ENCODE results near the gene BRWD1.

Gene BRWD1

DNA sequence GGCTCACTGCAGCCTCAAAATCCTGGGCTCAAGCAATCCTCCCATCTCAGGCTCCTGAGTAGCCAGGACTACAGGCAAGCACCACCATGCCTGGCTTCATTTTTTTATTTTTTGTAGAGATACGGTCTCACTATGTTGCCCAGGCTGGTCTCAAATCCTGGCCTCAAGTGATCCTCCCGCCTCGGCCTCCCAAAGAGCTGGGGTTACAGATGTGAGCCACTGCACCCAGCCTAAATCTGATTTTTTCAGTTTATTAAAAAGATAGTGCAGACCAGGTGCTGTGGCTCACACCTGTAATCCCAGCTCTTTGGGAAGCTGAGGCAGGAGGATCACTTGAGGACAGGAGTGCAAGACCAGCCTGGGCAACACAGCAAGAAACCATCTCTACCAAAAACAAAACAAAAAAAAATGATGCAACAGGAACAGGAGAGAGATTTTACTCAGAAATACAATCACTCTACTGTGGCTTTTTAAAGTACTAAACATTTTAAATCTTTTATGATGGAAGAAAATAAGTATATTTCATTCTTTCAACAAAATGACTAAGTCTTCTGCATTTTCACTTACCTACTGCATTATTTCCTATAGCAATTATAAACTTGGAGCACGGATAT is 132.1 kb downstream of the BRWD1 start:
- H3K36me3 ChIP-seq (ENCODE audit: control insufficient read depth, insufficient read depth, low read length, severe bottlenecking) = peaks cover 39% of the 10 kb centered on the region
- peak overlapping the region; percentile 95 for H3K4me3 ChIP-seq (ENCODE audit: low read length)
- peak; percentile 15 for DNase-seq (ENCODE audit: low read depth)
- peak overlapping the region; percentile 96 for H3K9ac ChIP-seq (ENCODE audit: low read length)
- H3K27me3 ChIP-seq (replicated peaks; ENCODE audit: control insufficient read depth, insufficient read depth, low read length) = no peaks in the 10 kb centered on the region
- no peaks in the 10 kb centered on the region for H3K9me3 ChIP-seq (ENCODE audit: control insufficient read depth, low read length)
- peaks cover 23% of the 10 kb centered on the region for H3K4me1 ChIP-seq (ENCODE audit: control insufficient read depth, insufficient read depth, low read length)

DNA sequence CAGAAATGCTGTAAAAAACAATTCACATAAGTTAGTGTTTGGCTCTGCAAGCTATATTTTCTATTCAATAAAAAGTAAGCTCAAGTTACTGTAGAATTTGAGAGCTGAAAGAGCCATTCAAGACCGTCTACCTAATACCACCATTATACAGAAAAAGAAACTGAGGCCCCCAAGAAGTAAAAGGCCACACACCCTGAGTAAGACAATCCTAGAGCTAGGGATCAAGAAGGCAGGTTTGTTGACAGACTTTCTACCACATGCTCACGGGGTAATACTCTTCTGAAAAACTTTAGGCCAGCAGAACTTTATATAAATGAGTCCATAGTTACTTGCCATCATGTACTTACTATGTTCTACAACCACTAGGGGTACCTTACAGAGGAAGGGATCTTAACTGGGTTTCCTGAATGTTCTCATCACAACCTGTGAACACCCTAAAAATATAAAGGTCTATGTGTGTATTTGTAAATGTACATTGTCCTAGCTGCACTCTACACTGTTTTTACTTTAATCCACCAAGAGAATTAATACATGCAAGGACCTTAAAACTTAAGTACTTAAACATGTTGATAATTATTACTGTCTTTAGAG is 132.9 kb downstream of the BRWD1 start:
- peaks cover 47% of the 10 kb centered on the region for H3K36me3 ChIP-seq (ENCODE audit: control insufficient read depth, insufficient read depth, low read length, severe bottlenecking)
- no peak for DNase-seq (ENCODE audit: low read depth)
- H3K9ac ChIP-seq (ENCODE audit: low read length) = no peak overlapping the region
- peaks cover 21% of the 10 kb centered on the region for H3K4me1 ChIP-seq (ENCODE audit: control insufficient read depth, insufficient read depth, low read length)
- H3K4me3 ChIP-seq (ENCODE audit: low read length) = no peak overlapping the region
- no peaks in the 10 kb centered on the region for H3K27me3 ChIP-seq (replicated peaks; ENCODE audit: control insufficient read depth, insufficient read depth, low read length)
- no peaks in the 10 kb centered on the region for H3K9me3 ChIP-seq (ENCODE audit: control insufficient read depth, low read length)

DNA sequence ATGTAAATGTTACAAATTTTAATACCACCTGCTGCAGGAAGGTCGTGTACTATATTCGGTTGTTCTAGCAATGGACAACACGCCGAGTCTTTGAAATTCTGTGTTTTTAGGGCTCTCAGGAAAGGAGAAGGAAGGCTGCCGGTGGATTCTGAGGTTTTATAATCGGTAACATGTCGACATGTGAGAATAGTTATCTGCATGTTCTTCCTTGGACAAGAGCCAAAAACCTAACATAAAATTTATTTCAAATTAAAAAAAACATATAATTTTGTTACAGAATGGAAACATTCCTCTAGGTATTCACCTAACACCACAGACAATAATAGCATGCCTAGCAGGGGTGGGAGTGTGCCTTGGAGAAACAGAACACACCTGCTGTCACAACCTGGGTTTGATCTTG is 135.0 kb downstream of the BRWD1 start:
- no peak overlapping the region for H3K9ac ChIP-seq (ENCODE audit: low read length)
- no peaks in the 10 kb centered on the region for H3K9me3 ChIP-seq (ENCODE audit: control insufficient read depth, low read length)
- H3K27me3 ChIP-seq (replicated peaks; ENCODE audit: control insufficient read depth, insufficient read depth, low read length) = no peaks in the 10 kb centered on the region
- peaks cover 15% of the 10 kb centered on the region for H3K4me1 ChIP-seq (ENCODE audit: control insufficient read depth, insufficient read depth, low read length)
- no peak overlapping the region for H3K4me3 ChIP-seq (ENCODE audit: low read length)
- peaks cover 62% of the 10 kb centered on the region for H3K36me3 ChIP-seq (ENCODE audit: control insufficient read depth, insufficient read depth, low read length, severe bottlenecking)
- no peak for DNase-seq (ENCODE audit: low read depth)

DNA sequence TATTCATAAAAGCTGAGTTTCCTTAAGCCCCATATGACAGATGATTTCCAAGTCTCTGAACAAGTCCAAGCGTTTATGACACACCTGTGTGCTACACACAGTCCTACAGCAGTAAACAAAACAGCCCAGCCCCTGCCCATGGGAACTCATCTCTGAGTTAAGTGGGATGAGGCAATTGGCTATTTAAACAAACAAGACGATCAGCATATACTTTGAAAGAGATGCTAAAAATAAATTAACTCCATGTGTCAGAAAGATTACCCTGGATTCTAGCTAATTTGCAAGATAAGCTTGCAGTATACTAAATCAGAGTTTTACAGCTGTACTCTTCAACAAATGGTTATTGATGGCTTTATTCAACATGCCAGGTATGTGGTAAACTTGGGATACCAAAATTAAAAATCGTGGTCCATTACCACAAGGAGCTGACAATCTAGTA is 137.1 kb downstream of the BRWD1 start:
- DNase-seq (ENCODE audit: low read depth) = no peak
- H3K4me1 ChIP-seq (ENCODE audit: control insufficient read depth, insufficient read depth, low read length) = peaks cover 2% of the 10 kb centered on the region
- H3K9ac ChIP-seq (ENCODE audit: low read length) = no peak overlapping the region
- H3K27me3 ChIP-seq (replicated peaks; ENCODE audit: control insufficient read depth, insufficient read depth, low read length) = no peaks in the 10 kb centered on the region
- no peaks in the 10 kb centered on the region for H3K9me3 ChIP-seq (ENCODE audit: control insufficient read depth, low read length)
- peaks cover 77% of the 10 kb centered on the region for H3K36me3 ChIP-seq (ENCODE audit: control insufficient read depth, insufficient read depth, low read length, severe bottlenecking)
- no peak overlapping the region for H3K4me3 ChIP-seq (ENCODE audit: low read length)

DNA sequence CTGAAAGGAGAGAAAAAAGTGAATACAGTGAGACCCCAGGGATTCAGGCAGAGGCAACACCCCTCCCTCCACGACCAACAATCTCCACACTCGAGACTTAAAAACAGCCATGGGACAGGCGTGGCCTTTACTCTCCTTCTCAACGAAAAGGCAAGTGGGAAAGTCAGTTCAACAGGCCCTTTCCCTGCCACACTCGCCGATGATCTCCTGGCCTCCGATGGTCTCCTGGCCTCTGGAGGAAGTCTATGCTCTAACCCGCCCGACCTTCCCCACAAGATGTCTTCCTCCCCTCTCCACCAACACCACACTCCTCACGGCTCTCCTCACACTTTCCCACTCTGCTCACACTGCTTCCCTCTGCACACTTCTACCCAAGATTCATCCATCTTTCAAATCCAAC is 137.8 kb downstream of the BRWD1 start:
- H3K36me3 ChIP-seq (ENCODE audit: control insufficient read depth, insufficient read depth, low read length, severe bottlenecking) = peaks cover 82% of the 10 kb centered on the region
- DNase-seq (ENCODE audit: low read depth) = no peak
- H3K27me3 ChIP-seq (replicated peaks; ENCODE audit: control insufficient read depth, insufficient read depth, low read length) = no peaks in the 10 kb centered on the region
- no peak overlapping the region for H3K9ac ChIP-seq (ENCODE audit: low read length)
- no peaks in the 10 kb centered on the region for H3K4me1 ChIP-seq (ENCODE audit: control insufficient read depth, insufficient read depth, low read length)
- H3K4me3 ChIP-seq (ENCODE audit: low read length) = no peak overlapping the region
- no peaks in the 10 kb centered on the region for H3K9me3 ChIP-seq (ENCODE audit: control insufficient read depth, low read length)

DNA sequence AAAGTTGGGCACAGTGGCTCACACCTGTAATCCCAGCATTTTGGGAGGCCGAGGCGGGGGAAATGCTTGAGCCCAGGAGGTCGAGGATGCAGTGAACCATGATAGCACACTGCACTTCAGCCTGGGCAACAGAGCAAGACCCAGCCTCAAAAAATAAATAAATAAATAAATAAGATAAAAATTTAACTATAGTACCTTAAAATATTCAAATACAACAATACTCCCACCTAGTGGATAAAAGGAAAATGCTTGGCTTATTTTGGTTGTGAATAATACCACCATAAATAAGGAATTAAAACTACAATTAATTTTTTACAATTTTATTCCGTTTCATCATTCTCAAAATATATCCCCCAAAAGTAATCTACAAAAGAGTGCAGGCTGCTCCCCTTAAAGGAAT is 138.3 kb downstream of the BRWD1 start:
- Histone ChIP-seq H3K4me1 (ENCODE audit: control insufficient read depth, insufficient read depth, low read length) (no peaks in the 10 kb centered on the region), H3K9me3 (ENCODE audit: control insufficient read depth, low read length) (no peaks in the 10 kb centered on the region), H3K36me3 (ENCODE audit: control insufficient read depth, insufficient read depth, low read length, severe bottlenecking) (peaks cover 80% of the 10 kb centered on the region), H3K27me3 (replicated peaks; ENCODE audit: control insufficient read depth, insufficient read depth, low read length) (no peaks in the 10 kb centered on the region), H3K4me3 (ENCODE audit: low read length) (no peak overlapping the region), H3K9ac (ENCODE audit: low read length) (no peak overlapping the region)
- DNase-seq (ENCODE audit: low read depth) = peak; percentile 61

DNA sequence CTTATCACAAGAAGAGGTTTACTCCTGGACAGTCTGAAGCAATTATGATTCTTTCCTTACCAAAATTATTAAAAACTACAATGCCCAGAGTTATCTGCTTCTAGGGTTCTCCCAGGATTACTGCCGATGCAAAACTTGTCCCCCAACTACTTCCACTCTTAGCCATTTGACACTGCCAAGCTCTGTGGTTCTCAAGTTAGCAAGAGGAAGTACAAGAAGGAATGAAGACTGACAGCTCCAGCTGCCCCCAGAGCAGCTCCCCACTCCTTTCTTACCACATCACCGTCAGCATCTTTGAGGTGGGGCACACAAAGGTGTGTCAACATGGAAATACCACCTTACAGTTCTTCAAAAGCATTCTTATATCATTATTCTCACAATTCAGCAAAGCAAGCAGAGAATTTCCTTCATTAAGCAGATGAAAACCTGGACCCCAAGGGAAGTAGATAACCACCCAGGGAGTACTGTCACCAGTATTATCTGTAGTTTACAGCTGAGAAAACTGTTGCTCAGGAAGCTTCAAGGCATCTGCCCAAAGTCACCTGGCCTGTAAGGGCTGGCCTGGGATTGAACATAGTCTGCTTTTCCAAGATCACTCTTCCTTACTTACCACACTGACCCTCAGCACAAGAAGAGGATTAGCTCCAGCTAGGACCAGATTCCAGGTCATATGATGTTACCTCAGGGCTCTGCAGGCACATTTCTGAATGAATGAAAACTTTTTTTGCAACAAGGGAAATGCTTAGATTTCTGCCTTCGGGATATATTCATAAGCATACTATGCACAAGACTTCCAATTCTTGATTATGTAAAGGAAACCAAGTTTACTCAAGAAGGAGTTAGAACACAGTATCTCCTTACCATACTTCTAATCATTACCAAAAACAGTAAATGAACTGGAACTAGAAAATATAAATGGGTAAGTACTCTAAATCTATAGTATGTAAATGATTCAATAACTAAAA is 139.4 kb downstream of the BRWD1 start:
- H3K9ac ChIP-seq (ENCODE audit: low read length) = no peak overlapping the region
- no peak for DNase-seq (ENCODE audit: low read depth)
- H3K9me3 ChIP-seq (ENCODE audit: control insufficient read depth, low read length) = no peaks in the 10 kb centered on the region
- peaks cover 78% of the 10 kb centered on the region for H3K36me3 ChIP-seq (ENCODE audit: control insufficient read depth, insufficient read depth, low read length, severe bottlenecking)
- H3K27me3 ChIP-seq (replicated peaks; ENCODE audit: control insufficient read depth, insufficient read depth, low read length) = no peaks in the 10 kb centered on the region
- H3K4me1 ChIP-seq (ENCODE audit: control insufficient read depth, insufficient read depth, low read length) = no peaks in the 10 kb centered on the region
- no peak overlapping the region for H3K4me3 ChIP-seq (ENCODE audit: low read length)

DNA sequence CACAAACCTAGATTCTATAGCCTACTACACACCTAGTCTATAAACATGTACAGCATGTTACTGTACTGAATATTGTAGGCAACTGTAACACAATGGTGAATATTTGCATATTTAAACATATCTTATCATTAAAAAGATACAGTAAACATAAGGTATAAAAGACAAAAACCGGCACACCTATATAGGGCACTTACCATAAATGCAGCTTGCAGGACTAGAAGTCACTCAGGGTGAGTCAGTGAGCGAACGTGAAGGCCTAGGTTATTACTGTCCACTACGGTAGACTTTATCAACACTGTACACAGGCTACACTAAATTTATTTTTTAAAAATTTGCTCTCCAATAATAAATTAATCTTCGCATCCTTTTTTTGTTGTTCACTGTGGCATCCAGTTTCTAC is 143.5 kb downstream of the BRWD1 start:
- H3K9me3 ChIP-seq (ENCODE audit: control insufficient read depth, low read length) = peaks cover 4% of the 10 kb centered on the region
- H3K4me1 ChIP-seq (ENCODE audit: control insufficient read depth, insufficient read depth, low read length) = no peaks in the 10 kb centered on the region
- peaks cover 45% of the 10 kb centered on the region for H3K36me3 ChIP-seq (ENCODE audit: control insufficient read depth, insufficient read depth, low read length, severe bottlenecking)
- no peak overlapping the region for H3K4me3 ChIP-seq (ENCODE audit: low read length)
- H3K9ac ChIP-seq (ENCODE audit: low read length) = no peak overlapping the region
- DNase-seq (ENCODE audit: low read depth) = no peak
- H3K27me3 ChIP-seq (replicated peaks; ENCODE audit: control insufficient read depth, insufficient read depth, low read length) = no peaks in the 10 kb centered on the region

DNA sequence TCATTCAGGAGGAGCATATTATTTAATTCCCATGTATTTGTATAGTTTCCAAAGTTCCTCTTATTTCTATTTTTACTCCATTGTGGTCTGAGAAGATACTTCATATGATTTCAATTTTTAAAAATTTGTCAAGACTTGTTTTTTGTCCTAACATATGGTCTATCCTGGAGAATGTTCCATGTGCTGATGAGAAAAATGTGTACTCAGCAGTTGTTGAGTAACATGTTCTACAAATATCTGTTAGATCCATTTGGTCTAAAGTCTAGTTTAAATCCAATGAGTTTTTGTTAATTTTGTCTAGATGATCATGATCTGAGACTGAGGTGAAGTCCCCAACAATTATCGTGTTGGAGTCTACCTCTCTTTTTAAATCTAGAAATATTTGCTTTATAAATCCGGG is 144.6 kb downstream of the BRWD1 start:
- no peak overlapping the region for H3K4me3 ChIP-seq (ENCODE audit: low read length)
- H3K4me1 ChIP-seq (ENCODE audit: control insufficient read depth, insufficient read depth, low read length) = no peaks in the 10 kb centered on the region
- H3K36me3 ChIP-seq (ENCODE audit: control insufficient read depth, insufficient read depth, low read length, severe bottlenecking) = peaks cover 35% of the 10 kb centered on the region
- no peak for DNase-seq (ENCODE audit: low read depth)
- no peaks in the 10 kb centered on the region for H3K27me3 ChIP-seq (replicated peaks; ENCODE audit: control insufficient read depth, insufficient read depth, low read length)
- no peak overlapping the region for H3K9ac ChIP-seq (ENCODE audit: low read length)
- H3K9me3 ChIP-seq (ENCODE audit: control insufficient read depth, low read length) = peaks cover 15% of the 10 kb centered on the region

DNA sequence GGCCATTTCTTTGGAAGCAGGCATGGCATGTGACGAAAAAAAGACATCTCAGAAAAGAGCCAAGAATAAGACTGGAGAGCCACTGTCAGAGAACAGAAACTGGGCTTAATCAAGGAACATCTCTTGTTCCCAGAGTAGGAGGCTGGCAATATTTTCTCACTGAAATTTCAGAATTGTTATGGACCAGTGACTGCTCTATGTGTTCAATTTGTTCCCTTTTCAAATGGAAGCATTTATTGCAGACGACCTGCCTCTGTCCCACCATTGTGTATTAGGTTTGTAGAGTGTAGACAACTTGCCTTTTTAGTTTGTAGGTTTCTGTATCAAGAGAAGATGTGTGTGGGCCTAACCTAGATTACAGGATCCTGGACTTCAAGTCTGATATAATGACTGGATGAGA is 148.9 kb downstream of the BRWD1 start:
- no peak for DNase-seq (ENCODE audit: low read depth)
- no peak overlapping the region for H3K9ac ChIP-seq (ENCODE audit: low read length)
- no peaks in the 10 kb centered on the region for H3K27me3 ChIP-seq (replicated peaks; ENCODE audit: control insufficient read depth, insufficient read depth, low read length)
- H3K36me3 ChIP-seq (ENCODE audit: control insufficient read depth, insufficient read depth, low read length, severe bottlenecking) = peaks cover 6% of the 10 kb centered on the region
- H3K9me3 ChIP-seq (ENCODE audit: control insufficient read depth, low read length) = peaks cover 19% of the 10 kb centered on the region
- H3K4me1 ChIP-seq (ENCODE audit: control insufficient read depth, insufficient read depth, low read length) = no peaks in the 10 kb centered on the region
- peak overlapping the region; percentile 20 for H3K4me3 ChIP-seq (ENCODE audit: low read length)

DNA sequence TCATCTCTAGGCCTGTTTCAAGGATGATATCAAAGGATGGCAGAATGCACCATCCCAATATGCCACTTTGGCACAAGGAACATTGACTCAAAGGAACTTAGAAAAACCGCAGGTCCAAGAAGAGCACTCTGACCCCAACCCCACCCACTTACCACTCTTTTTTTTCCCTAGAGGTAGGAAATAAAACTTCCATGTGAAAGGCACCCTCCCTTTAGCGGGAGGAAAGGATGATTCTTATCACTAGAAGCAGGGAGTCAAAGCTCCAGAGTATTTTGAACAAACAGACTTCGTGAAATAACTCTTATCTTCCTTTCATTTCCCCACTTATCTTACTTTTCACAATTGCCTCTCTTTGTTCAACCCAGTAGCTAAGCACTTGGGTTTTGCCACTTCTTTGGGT is 152.4 kb downstream of the BRWD1 start:
- Histone ChIP-seq H3K9ac (ENCODE audit: low read length) (no peak overlapping the region), H3K4me1 (ENCODE audit: control insufficient read depth, insufficient read depth, low read length) (no peaks in the 10 kb centered on the region), H3K27me3 (replicated peaks; ENCODE audit: control insufficient read depth, insufficient read depth, low read length) (no peaks in the 10 kb centered on the region), H3K36me3 (ENCODE audit: control insufficient read depth, insufficient read depth, low read length, severe bottlenecking) (no peaks in the 10 kb centered on the region), H3K9me3 (ENCODE audit: control insufficient read depth, low read length) (peaks cover 19% of the 10 kb centered on the region), H3K4me3 (ENCODE audit: low read length) (no peak overlapping the region)
- DNase-seq (ENCODE audit: low read depth) = no peak

Measured in adipocyte (in vitro differentiated cells).